Astrocyte of the spinal cord (primary cell): ENCODE measurements around the gene TELO2.

ENCODE experiments used
- DNase-seq: peaks from one replicate; pipeline ENCODE4 v3.0.0; 2011; ENCODE audit warnings: low read depth, low spot score
- H3K4me3 ChIP-seq: 2 replicates; pipeline ENCODE4 v1.5.1; 2011; ENCODE audit warnings: low read depth, mild to moderate bottlenecking, low read length, moderate library complexity
- in situ Hi-C: cut with HindIII; loops from 2 replicates; pipeline ENCODE4 v1.10.0; 2017; ENCODE audit warnings: low sequenced_read_pairs
- TF ChIP-seq, protein P1 (sequence below): IDR thresholded peaks from 2 replicates; pipeline ENCODE4 v1.5.1; 2012; ENCODE audit warnings: low read depth, mild to moderate bottlenecking, low read length, inconsistent platforms

TELO2 gene

DNA sequence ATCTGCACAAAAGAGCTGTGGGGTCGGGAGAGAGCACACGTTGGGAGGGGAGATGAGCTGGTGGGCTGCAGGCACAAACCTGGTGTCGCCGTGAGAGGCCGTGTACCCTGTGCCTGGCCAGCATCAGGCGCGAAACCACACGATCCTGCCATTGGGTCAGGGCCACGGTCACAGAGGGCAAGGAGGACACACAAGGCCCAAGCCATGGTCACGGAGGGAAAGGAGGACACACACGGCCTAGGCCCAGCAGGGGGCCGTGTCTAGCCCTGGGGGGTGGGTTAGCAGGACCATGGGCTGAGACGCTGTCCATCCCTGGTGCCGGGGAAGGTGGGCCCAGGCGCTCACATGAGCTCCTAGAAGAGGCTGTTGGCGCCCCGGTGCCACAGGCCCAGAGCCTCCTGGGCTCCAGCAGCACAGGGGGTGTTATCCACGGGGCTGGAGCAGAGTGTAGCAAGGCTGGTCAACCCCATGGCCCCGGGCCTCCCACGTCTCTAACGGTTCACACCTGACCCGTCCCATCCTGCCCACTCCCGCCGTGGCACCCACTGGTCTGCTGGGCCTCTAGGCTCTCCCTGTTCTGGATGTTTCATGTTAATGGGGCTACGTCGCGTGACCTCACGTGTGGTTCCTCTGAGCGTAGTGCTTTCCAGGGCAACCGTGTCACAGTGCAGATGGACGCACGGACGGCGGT lies 41.3 kb upstream of the TELO2 start:
- TF ChIP-seq, protein P1, sequence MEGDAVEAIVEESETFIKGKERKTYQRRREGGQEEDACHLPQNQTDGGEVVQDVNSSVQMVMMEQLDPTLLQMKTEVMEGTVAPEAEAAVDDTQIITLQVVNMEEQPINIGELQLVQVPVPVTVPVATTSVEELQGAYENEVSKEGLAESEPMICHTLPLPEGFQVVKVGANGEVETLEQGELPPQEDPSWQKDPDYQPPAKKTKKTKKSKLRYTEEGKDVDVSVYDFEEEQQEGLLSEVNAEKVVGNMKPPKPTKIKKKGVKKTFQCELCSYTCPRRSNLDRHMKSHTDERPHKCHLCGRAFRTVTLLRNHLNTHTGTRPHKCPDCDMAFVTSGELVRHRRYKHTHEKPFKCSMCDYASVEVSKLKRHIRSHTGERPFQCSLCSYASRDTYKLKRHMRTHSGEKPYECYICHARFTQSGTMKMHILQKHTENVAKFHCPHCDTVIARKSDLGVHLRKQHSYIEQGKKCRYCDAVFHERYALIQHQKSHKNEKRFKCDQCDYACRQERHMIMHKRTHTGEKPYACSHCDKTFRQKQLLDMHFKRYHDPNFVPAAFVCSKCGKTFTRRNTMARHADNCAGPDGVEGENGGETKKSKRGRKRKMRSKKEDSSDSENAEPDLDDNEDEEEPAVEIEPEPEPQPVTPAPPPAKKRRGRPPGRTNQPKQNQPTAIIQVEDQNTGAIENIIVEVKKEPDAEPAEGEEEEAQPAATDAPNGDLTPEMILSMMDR, result no peak
- DNase-seq, result no peak
- no peak overlapping the region for H3K4me3 ChIP-seq
- in situ Hi-C loops, result no loop called here

DNA sequence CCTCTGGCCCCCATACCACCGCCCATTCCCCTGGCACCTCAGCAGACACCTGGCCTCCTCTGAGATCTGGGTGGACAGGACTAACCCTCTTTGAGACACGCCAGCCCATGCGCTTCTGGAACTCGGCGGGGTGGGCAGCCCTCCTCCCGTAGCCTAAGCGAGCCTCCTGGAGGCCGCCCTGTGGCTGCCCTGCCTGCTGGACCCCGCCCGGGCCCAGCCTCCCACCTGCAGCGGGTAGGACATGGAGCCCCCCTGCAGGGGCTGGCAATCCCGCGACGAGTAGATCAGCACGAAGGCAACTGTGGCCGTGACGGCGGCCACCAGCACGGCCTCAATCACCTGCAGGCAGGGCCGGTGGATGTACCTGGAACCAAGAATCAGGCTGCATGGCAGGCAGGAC lies 40.6 kb upstream of the TELO2 start:
- in situ Hi-C loops, result no loop called here
- H3K4me3 ChIP-seq, result no peak overlapping the region
- TF ChIP-seq, protein P1, result no peak
- no peak for DNase-seq

DNA sequence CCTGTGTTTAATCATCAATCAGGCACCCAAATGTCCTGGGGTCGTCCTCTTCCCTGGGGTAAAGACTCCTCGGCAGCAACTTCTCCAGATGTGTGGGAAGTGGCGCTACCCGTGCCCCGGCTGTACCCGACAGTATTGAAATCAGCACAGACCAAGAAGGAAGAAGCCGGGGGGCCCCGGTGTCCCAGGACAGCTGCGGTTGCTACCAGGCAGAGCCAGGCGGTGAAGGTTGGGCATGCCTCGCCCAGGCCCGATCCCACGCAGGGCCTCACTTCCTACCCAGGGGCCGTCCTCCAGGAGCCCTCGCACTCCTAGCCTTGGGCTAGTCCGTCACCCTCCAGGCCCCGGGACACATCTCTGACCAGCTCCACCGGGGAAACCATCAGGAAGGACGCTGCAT lies 39.8 kb upstream of the TELO2 start:
- DNase-seq, result no peak
- in situ Hi-C loops, result no loop called here
- no peak overlapping the region for H3K4me3 ChIP-seq
- TF ChIP-seq, protein P1, result no peak

DNA sequence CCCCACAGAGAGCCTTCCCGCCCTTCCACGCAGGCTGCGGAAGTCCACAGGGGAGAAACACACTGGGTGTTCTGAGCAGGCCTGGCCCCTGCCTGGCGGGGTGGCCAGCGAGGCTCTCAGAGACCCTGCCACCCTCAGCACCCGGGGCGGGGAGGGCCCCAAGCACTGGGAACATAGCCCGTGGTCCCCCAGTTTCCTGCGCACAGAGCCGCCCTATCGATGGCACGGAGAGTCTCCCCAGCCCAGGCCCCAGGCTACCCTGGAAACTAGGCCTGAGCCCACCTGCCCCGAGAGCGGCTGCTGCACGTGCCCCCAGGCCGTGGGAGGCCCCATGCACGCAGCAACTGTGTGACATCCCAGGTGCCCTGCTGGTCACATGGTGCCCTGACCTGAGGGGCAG lies 38.6 kb upstream of the TELO2 start:
- TF ChIP-seq, protein P1, result no peak
- no peak overlapping the region for H3K4me3 ChIP-seq
- in situ Hi-C loops, result no loop called here

DNA sequence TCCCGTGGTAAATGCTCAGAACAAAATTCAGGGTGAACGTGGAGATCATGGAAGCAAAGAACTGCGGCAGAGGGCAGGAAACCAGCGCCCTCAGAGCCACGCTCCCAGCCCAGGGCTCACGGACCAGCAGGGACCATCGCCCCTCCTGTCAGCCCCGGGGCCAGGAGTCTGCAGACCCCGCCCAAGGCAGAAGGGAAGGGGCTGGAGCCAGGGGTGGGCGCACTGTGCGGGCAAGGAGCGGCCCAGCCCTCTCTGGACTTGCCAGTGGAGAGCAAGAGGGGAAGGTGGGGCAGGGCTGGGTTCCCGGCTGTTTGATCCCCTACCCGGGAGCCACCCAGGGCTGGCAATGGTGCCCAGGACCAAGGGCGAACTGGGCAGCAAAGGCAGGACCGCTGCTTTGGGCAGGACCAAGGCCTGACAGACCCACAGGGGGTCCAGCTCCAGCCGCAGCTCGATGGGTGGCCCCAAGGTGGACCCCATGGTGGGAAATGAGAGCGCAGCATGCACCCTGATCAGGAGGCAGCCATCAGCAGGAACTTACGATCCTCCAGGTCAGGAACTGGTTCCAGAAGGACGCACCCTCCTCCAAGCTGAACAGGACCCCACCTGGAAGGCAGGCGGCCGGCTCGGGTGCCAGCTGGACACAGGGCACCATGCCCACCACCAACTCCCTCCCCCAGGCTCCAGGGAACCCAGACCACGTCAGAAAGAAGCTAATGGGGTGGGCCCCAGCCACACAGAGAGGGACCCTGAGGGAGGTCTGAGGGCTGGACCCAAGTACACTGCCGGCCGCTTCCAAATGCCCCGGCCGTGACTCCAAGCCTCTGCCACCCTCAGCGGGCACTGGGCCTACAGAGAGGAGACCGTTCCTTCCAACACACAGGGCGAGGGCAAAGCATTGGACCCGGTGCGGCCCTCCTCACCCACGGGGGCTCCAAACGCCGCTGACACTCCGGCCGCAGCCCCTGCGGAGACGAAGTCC lies 37.7 kb upstream of the TELO2 start:
- no peak overlapping the region for H3K4me3 ChIP-seq
- no peak for DNase-seq
- TF ChIP-seq, protein P1, result no peak
- in situ Hi-C loops, result no loop called here

More for the DNA sequence above, 38.6 kb upstream of the TELO2 start:
- DNase-seq, result no peak

DNA sequence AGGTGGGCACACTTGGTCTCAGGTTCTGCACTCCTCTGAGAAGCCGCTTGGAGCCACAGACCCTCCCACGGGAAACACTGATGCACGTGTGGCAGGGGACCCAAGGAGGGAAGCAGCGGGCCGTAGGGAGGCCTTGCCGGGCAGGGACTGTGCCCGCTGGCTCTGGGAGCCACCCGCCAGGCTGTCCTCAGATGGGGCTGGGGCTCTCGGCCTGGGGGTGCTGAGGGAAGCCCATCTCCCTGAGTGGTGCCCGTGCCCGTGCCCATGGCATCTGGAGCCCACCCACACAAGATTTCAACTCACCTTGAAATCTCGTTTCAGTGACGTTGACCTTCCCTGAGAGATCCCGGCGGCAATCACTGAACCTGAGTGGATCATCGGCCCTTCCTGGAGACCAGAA lies 36.2 kb upstream of the TELO2 start:
- in situ Hi-C loops, result no loop called here
- no peak for DNase-seq
- H3K4me3 ChIP-seq, result no peak overlapping the region
- TF ChIP-seq, protein P1, result no peak
